Peyer's patch (tissue), 4 donors: ENCODE measurements around the gene FAM118B.

Source experiments
- POLR2A ChIP-seq, 2 donors: fragments of 450-650 bp; IDR thresholded peaks; one replicate each; pipeline ENCODE4 v1.5.1; 2017; ENCODE audit warnings: antibody characterized with exemption in 2 of 2, mild to moderate bottlenecking in 2 of 2, moderate library complexity in 2 of 2
- TF ChIP-seq, protein P1 (sequence below), 6 experiments: fragments of 450-650 bp in 4 of 6; fragments of 200-600 bp in 2 of 6; sonication (generic) in 1 of 6; IDR thresholded peaks; one replicate each; pipeline ENCODE4 v1.5.1; 2017 to 2019; ENCODE audit warnings: antibody characterized with exemption in 6 of 6, mild to moderate bottlenecking in 3 of 6, moderate library complexity in 1 of 6

DNA sequence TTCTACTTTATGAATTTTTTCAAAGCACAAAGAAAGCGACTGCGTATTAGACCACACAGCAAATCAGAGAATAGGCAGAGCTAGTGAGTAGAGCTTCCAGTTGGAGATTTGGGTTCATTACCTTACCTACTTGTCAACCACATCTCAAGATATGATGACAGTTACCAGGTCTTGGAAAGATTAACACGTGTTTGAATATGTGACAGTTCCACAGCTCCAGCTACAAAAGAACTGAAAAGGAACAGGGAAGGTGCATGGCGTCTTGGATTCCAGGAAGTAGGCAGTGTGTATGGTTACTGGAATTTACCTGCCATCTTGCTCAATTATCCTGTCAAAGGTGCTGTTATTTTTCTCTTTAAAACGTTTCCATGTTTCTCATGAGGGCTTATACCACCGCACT is 76.7 kb downstream of the FAM118B start:
- TF ChIP-seq, protein P1, sequence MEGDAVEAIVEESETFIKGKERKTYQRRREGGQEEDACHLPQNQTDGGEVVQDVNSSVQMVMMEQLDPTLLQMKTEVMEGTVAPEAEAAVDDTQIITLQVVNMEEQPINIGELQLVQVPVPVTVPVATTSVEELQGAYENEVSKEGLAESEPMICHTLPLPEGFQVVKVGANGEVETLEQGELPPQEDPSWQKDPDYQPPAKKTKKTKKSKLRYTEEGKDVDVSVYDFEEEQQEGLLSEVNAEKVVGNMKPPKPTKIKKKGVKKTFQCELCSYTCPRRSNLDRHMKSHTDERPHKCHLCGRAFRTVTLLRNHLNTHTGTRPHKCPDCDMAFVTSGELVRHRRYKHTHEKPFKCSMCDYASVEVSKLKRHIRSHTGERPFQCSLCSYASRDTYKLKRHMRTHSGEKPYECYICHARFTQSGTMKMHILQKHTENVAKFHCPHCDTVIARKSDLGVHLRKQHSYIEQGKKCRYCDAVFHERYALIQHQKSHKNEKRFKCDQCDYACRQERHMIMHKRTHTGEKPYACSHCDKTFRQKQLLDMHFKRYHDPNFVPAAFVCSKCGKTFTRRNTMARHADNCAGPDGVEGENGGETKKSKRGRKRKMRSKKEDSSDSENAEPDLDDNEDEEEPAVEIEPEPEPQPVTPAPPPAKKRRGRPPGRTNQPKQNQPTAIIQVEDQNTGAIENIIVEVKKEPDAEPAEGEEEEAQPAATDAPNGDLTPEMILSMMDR (IDR thresholded peaks at IDR 0.05) = no peak
- no peak for TF ChIP-seq POLR2A (IDR thresholded peaks at IDR 0.05)
